Measurements from ENCODE around the gene BEST3.

GRCh38 chr12:69733638-69734037, 34.5 kb upstream of the BEST3 start:
- TF ChIP-seq CTCF (IDR thresholded peaks at IDR 0.05): no peak
- TF ChIP-seq POLR2A (IDR thresholded peaks at IDR 0.05): no peak

Measured in testis (tissue), 2 donors.